NCI-H2029 treated with DMSO at 0.1 percent for 48 hours (cell line): ENCODE measurements around the gene CASKIN2.

Experiments used
- DNase-seq: peaks from one replicate; lab custom pipeline; 2025; lab: John Stamatoyannopoulos, UW

Gene CASKIN2, protein sequence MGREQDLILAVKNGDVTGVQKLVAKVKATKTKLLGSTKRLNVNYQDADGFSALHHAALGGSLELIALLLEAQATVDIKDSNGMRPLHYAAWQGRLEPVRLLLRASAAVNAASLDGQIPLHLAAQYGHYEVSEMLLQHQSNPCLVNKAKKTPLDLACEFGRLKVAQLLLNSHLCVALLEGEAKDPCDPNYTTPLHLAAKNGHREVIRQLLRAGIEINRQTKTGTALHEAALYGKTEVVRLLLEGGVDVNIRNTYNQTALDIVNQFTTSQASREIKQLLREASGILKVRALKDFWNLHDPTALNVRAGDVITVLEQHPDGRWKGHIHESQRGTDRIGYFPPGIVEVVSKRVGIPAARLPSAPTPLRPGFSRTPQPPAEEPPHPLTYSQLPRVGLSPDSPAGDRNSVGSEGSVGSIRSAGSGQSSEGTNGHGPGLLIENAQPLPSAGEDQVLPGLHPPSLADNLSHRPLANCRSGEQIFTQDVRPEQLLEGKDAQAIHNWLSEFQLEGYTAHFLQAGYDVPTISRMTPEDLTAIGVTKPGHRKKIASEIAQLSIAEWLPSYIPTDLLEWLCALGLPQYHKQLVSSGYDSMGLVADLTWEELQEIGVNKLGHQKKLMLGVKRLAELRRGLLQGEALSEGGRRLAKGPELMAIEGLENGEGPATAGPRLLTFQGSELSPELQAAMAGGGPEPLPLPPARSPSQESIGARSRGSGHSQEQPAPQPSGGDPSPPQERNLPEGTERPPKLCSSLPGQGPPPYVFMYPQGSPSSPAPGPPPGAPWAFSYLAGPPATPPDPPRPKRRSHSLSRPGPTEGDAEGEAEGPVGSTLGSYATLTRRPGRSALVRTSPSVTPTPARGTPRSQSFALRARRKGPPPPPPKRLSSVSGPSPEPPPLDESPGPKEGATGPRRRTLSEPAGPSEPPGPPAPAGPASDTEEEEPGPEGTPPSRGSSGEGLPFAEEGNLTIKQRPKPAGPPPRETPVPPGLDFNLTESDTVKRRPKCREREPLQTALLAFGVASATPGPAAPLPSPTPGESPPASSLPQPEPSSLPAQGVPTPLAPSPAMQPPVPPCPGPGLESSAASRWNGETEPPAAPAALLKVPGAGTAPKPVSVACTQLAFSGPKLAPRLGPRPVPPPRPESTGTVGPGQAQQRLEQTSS (N-terminal part only)

GRCh38 chr17:75515496-75516254 lies at the start of gene CASKIN2:
Gene CASKIN2, minus strand, starts transcription at chr17:75515537. Its CDS starts 1,733 bp downstream, at chr17:75513804.
- DNase-seq = peak; percentile 56

DNA sequence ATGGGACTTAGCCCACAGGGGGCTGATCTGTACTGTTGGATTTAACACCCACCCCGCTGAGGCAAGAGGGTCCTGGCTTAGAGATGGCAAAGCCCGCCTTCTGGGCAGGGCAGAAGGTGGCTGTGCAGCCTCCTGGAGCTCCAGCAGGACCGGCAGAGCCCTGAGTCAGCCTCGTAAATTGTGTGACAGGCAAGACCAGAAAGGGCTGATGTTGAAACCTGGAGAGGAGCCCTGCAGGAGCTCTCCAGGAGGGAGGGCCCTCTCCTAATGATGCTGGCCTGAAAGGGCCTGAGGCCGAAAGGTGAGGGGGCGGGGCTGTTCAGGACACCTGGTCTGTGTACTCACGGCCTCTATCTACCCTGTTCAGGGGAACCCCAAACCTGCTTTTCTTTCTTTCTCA lies 49.7 kb upstream of the CASKIN2 start:
- no peak for DNase-seq

DNA sequence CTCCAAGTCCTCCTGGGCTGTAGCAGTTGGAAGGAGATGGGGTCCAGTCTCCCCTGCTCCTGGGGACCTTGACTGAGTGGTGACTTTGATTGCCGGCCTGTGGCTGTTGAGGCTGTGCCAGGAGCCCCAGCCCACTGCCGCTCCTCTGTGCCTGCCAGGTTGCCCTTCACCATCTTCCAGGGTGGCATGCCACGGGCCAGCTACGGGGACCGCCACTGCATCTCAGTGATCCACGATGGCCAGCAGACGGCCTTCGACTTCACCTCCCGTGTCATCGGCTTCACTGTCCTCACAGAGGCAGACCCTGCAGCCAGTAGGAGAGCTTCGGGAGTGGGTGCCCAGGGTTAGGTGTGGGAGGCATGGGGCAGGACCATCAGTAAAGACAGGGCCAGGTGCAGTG lies 48.9 kb upstream of the CASKIN2 start:
- DNase-seq = no peak

- DNase-seq = no peak
These were observed 47.9 kb upstream of the CASKIN2 start for GRCh38 chr17:75563063-75563758.

DNA sequence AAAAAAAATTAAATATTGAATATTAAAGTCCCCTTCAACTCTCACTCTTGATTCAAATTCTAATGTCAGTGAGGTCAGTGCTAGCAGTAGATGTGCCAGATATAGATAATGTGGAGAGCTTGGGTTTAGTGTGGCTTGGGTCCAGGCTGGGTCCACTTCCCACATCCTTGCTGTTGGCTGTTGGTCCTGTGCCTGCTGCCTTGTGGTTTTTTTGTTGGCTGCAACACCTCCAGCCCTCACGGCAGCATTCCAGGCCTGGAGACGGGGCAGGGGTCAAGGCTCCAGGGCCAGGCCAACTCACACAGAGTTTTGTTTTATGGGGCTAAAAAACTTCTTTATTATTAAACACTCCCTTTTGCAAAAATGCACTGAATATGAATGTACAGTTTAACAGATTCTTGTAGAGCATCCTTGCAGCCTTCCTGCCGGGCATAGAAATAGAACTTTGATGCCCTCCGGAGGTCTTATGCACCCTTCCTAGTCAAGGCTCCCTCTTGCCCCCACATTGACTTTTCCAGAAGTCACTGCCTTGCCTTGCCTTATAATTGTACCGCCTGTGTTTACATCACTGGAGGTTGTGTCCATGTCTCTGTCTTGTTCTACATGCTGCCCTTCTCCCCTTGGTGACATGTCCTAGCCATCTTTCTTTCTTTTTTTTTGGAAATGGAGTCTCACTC lies 46.7 kb upstream of the CASKIN2 start:
- DNase-seq = no peak

DNA sequence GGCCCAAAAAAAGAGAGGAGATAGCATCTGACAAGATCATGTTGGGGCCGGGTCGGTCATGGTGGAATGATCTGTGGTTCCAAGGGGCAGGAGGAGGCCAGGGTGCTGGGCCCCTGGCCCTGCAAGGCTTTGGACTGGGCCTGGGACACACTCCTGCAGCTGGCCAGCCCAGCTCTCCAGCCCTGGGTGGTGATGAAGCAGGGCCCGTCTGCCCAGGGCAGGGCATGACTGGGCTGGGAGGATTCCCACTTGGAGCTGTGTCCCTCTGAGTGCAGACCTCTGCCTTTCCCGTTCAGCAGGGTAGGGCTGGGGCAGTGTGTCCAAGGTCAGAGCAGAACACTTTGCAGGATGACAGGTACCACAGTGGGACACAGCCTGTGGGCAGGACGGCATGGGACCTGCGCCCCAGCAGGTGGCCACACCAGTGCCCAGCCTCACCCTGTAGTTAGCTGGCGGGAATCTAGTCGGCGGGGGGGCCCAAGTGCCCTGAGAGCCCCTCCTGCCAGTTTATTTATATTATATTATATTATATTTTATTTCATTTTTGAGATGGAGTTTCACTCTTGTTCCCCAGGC lies 44.7 kb upstream of the CASKIN2 start:
- no peak for DNase-seq

GRCh38 chr17:75558666-75559530 lies 43.6 kb upstream of the CASKIN2 start:
- DNase-seq = no peak

GRCh38 chr17:75557852-75558665 lies 42.7 kb upstream of the CASKIN2 start:
- DNase-seq = no peak

- DNase-seq = no peak
These were observed 41.9 kb upstream of the CASKIN2 start for GRCh38 chr17:75557075-75557851.

DNA sequence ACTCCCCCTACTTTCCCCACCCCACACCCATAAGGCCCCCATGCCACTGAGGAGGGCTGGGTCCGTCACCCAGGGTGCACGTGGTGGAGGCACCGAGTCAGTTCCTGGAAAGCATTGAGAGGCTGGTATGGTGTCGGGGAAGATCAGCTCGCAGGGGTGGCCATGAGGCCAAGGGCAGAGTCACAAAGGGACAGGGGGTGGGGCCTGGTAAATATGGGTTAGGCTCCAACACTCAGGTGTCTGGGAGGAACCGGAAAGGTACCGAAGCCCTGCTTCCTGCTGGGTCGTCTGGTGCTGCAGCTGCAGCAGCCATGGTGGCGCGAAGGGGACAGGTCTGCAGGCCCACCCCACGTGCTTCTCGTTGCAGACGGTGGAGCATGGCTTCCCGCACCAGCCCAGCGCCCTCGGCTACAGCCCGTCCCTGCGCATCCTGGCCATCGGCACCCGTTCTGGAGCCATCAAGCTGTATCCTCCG lies 40.4 kb upstream of the CASKIN2 start:
- no peak for DNase-seq

GRCh38 chr17:75553295-75554110 lies 38.2 kb upstream of the CASKIN2 start:
- no peak for DNase-seq

GRCh38 chr17:75552425-75553294 lies 37.3 kb upstream of the CASKIN2 start:
- DNase-seq = no peak

DNA sequence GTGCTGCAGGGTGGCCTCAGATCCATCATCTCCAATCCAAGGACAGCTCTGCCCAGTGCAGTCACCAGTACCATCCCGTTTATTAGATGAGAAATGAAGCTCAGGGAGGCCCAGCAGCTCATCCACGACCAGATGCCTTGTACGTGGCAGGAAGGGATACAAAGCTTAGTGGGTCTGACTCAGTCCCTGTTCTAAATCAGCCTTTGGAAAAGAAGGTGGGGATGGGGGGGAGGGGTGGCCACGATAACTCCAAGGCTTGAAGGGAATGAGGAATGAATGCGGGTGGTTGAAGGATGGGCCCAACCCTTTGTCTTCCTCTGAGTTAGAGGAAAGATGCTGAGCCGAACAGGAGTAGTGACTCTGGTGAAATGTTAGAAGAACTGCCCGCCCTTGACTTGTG lies 35.9 kb upstream of the CASKIN2 start:
- DNase-seq = no peak

DNA sequence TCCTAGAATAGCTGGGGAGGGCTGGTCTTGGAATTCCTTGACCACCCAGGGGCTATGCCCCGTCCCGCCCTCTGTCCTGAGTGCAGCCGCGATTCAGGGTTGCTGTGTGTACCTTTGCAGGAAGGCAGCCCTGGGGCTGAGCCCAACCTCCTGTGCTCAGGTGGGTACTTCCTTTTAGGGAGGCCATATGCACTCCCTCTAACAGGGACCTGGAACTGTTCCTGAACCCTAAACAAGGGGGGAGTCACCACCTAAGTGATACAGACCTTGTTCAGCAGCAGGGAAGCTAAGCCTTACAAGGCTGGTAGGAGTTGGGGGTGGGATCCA lies 34.8 kb upstream of the CASKIN2 start:
- DNase-seq = no peak
